PC-9 (cell line): Measurements from ENCODE around the gene ELMO1.

ENCODE experiments used
- EZH2 ChIP-seq: fragments of 200-600 bp; sonication (generic); IDR thresholded peaks from 2 replicates; pipeline ENCODE4 v1.8.0; 2017; ENCODE audit warnings: antibody characterized with exemption, low read depth
- TF ChIP-seq, protein P1 (sequence below): fragments of 200-600 bp; sonication (generic); conservative IDR thresholded peaks from 2 replicates; pipeline ENCODE4 v1.6.1; 2017; ENCODE audit warnings: mixed run types, antibody characterized with exemption, mild to moderate bottlenecking, moderate library complexity

GRCh38 chr7:37212051-37212450 lies 236.6 kb downstream of the ELMO1 start:
- TF ChIP-seq, protein P1, sequence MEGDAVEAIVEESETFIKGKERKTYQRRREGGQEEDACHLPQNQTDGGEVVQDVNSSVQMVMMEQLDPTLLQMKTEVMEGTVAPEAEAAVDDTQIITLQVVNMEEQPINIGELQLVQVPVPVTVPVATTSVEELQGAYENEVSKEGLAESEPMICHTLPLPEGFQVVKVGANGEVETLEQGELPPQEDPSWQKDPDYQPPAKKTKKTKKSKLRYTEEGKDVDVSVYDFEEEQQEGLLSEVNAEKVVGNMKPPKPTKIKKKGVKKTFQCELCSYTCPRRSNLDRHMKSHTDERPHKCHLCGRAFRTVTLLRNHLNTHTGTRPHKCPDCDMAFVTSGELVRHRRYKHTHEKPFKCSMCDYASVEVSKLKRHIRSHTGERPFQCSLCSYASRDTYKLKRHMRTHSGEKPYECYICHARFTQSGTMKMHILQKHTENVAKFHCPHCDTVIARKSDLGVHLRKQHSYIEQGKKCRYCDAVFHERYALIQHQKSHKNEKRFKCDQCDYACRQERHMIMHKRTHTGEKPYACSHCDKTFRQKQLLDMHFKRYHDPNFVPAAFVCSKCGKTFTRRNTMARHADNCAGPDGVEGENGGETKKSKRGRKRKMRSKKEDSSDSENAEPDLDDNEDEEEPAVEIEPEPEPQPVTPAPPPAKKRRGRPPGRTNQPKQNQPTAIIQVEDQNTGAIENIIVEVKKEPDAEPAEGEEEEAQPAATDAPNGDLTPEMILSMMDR = no peak
- TF ChIP-seq EZH2 = no peak
